NAMALWA (cell line): ENCODE data around the gene GARIN1A.
"Not testable (repeated sequence)": the region's sequence is repeated elsewhere in the genome, so short reads cannot be mapped to it uniquely, and the experiment has no call there.

Source experiments
- DNase-seq: peaks from one replicate; pipeline ENCODE4 v3.0.0-alpha.2; 2015; ENCODE audit warnings: low spot score

GARIN1A gene

GRCh38 chr7:128683270-128683669 is 11.2 kb downstream of the GARIN1A start:
- DNase-seq: not testable (repeated sequence)

- DNase-seq: not testable (repeated sequence)
Measured at GRCh38 chr7:128683738-128684137, 11.6 kb downstream of the GARIN1A start.

- no peak for DNase-seq
Measured at GRCh38 chr7:128687131-128687530, 15.0 kb downstream of the GARIN1A start.

GRCh38 chr7:128688492-128688891 is 16.4 kb downstream of the GARIN1A start:
- no peak for DNase-seq

GRCh38 chr7:128689161-128689935 is 17.3 kb downstream of the GARIN1A start:
- not testable (repeated sequence) for DNase-seq

GRCh38 chr7:128691227-128691626 is 19.1 kb downstream of the GARIN1A start:
- DNase-seq: no peak

- no peak for DNase-seq
Measured at GRCh38 chr7:128692623-128693270, 20.7 kb downstream of the GARIN1A start.

GRCh38 chr7:128693373-128694015 is 21.4 kb downstream of the GARIN1A start:
- no peak for DNase-seq

GRCh38 chr7:128694738-128695137 is 22.6 kb downstream of the GARIN1A start:
- no peak for DNase-seq

GRCh38 chr7:128697302-128697905 is 25.3 kb downstream of the GARIN1A start:
- DNase-seq: no peak

GRCh38 chr7:128699196-128699712 is 27.2 kb downstream of the GARIN1A start:
- no peak for DNase-seq

GRCh38 chr7:128699895-128700294 is 27.8 kb downstream of the GARIN1A start:
- no peak for DNase-seq

- no peak for DNase-seq
Measured at GRCh38 chr7:128701062-128701785, 29.1 kb downstream of the GARIN1A start.

- DNase-seq: no peak
Measured at GRCh38 chr7:128703609-128704241, 31.6 kb downstream of the GARIN1A start.

GRCh38 chr7:128705891-128706333 is 33.8 kb downstream of the GARIN1A start:
- peak; percentile 26 for DNase-seq

GRCh38 chr7:128707752-128708151 is 35.7 kb downstream of the GARIN1A start:
- DNase-seq: no peak

- no peak for DNase-seq
Measured at GRCh38 chr7:128708235-128708634, 36.1 kb downstream of the GARIN1A start.

- DNase-seq: no peak
Measured at GRCh38 chr7:128708824-128709223, 36.7 kb downstream of the GARIN1A start.

GRCh38 chr7:128710481-128710880 is 38.4 kb downstream of the GARIN1A start:
- DNase-seq: no peak

- no peak for DNase-seq
Measured at GRCh38 chr7:128713794-128714193, 41.7 kb downstream of the GARIN1A start.
